ENCODE measurements around the gene GSTCD.
"Not testable (repeated sequence)": the region's sequence is repeated elsewhere in the genome, so short reads cannot be mapped to it uniquely, and the experiment has no call there.

Gene GSTCD

GRCh38 chr4:105758958-105759357 is 50.4 kb downstream of the GSTCD start:
- Histone ChIP-seq H3K36me3 (ENCODE audit: control insufficient read depth, insufficient read depth, low read length) (no peaks in the 10 kb centered on the region), H3K9me3 (ENCODE audit: control insufficient read depth, low read length) (no peaks in the 10 kb centered on the region), H3K4me3 (ENCODE audit: low read depth, low read length) (no peak overlapping the region), H3K79me2 (no peaks in the 10 kb centered on the region), H3K27ac (no peak overlapping the region), H3K9ac (no peak overlapping the region), H3K4me2 (ENCODE audit: low read length) (no peak overlapping the region), H3K27me3 (ENCODE audit: control insufficient read depth, insufficient read depth, low read length) (no peaks in the 10 kb centered on the region), H2AFZ (no peak overlapping the region), H3K4me1 (no peaks in the 10 kb centered on the region)
- no peak for TF ChIP-seq CTCF (IDR thresholded peaks at IDR 0.05)

GRCh38 chr4:105765690-105766407 is 57.3 kb downstream of the GSTCD start:
- H3K9ac ChIP-seq = no peak overlapping the region
- no peak overlapping the region for H2AFZ ChIP-seq
- H3K4me2 ChIP-seq (ENCODE audit: low read length) = no peak overlapping the region
- no peaks in the 10 kb centered on the region for H3K36me3 ChIP-seq (ENCODE audit: control insufficient read depth, insufficient read depth, low read length)
- no peaks in the 10 kb centered on the region for H3K4me1 ChIP-seq
- H3K9me3 ChIP-seq (ENCODE audit: control insufficient read depth, low read length) = no peaks in the 10 kb centered on the region
- no peak overlapping the region for H3K4me3 ChIP-seq (ENCODE audit: low read depth, low read length)
- H3K79me2 ChIP-seq = no peaks in the 10 kb centered on the region
- TF ChIP-seq CTCF (IDR thresholded peaks at IDR 0.05) = no peak
- no peak overlapping the region for H3K27ac ChIP-seq
- H3K27me3 ChIP-seq (ENCODE audit: control insufficient read depth, insufficient read depth, low read length) = no peaks in the 10 kb centered on the region

GRCh38 chr4:105767579-105767978 is 59.0 kb downstream of the GSTCD start:
- H3K4me3 ChIP-seq (ENCODE audit: low read depth, low read length) = no peak overlapping the region

GRCh38 chr4:105770524-105770923 is 61.9 kb downstream of the GSTCD start:
- H3K4me3 ChIP-seq (ENCODE audit: low read depth, low read length); H3K9ac ChIP-seq; H3K4me1 ChIP-seq; H2AFZ ChIP-seq; H3K36me3 ChIP-seq (ENCODE audit: control insufficient read depth, insufficient read depth, low read length); H3K9me3 ChIP-seq (ENCODE audit: control insufficient read depth, low read length); H3K27ac ChIP-seq; H3K27me3 ChIP-seq (ENCODE audit: control insufficient read depth, insufficient read depth, low read length); H3K79me2 ChIP-seq; H3K4me2 ChIP-seq (ENCODE audit: low read length): not testable (repeated sequence)

More at GRCh38 chr4:105767579-105767978, 59.0 kb downstream of the GSTCD start:
- no peak overlapping the region for H3K4me2 ChIP-seq (ENCODE audit: low read length)
- H3K9me3 ChIP-seq (ENCODE audit: control insufficient read depth, low read length) = no peaks in the 10 kb centered on the region
- H3K4me1 ChIP-seq = no peaks in the 10 kb centered on the region
- no peaks in the 10 kb centered on the region for H3K79me2 ChIP-seq
- no peak for TF ChIP-seq CTCF (IDR thresholded peaks at IDR 0.05)
- H3K27me3 ChIP-seq (ENCODE audit: control insufficient read depth, insufficient read depth, low read length) = no peaks in the 10 kb centered on the region
- H2AFZ ChIP-seq = no peak overlapping the region
- no peaks in the 10 kb centered on the region for H3K36me3 ChIP-seq (ENCODE audit: control insufficient read depth, insufficient read depth, low read length)
- no peak overlapping the region for H3K27ac ChIP-seq
- H3K9ac ChIP-seq = no peak overlapping the region

GRCh38 chr4:105772065-105772464 is 63.5 kb downstream of the GSTCD start:
- H3K4me1 ChIP-seq; H3K27ac ChIP-seq; H2AFZ ChIP-seq; H3K27me3 ChIP-seq (ENCODE audit: control insufficient read depth, insufficient read depth, low read length); H3K79me2 ChIP-seq; H3K36me3 ChIP-seq (ENCODE audit: control insufficient read depth, insufficient read depth, low read length); H3K4me2 ChIP-seq (ENCODE audit: low read length); H3K9me3 ChIP-seq (ENCODE audit: control insufficient read depth, low read length); H3K9ac ChIP-seq; H3K4me3 ChIP-seq (ENCODE audit: low read depth, low read length): not testable (repeated sequence)

- not testable (repeated sequence) for H3K9ac ChIP-seq; H3K4me2 ChIP-seq (ENCODE audit: low read length); H3K79me2 ChIP-seq; H2AFZ ChIP-seq; H3K27me3 ChIP-seq (ENCODE audit: control insufficient read depth, insufficient read depth, low read length); H3K27ac ChIP-seq; H3K4me3 ChIP-seq (ENCODE audit: low read depth, low read length); H3K9me3 ChIP-seq (ENCODE audit: control insufficient read depth, low read length); H3K36me3 ChIP-seq (ENCODE audit: control insufficient read depth, insufficient read depth, low read length); H3K4me1 ChIP-seq
Observed at GRCh38 chr4:105775760-105776415, 67.3 kb downstream of the GSTCD start.

Measured in parathyroid adenoma (tissue), 2 donors.